Mesenchymal stem cell (in vitro differentiated cells and primary cell): ENCODE data around the gene ARHGEF4.

ENCODE experiments used
- DNase-seq: peaks from one replicate; pipeline ENCODE4 v3.0.0-alpha.2; 2013
- H2AFZ ChIP-seq: one replicate; pipeline ENCODE4 v1.6.1; 2013; ENCODE audit warnings: low read depth, mild to moderate bottlenecking, control low read depth, inconsistent platforms, low read length, moderate library complexity
- H2AK5ac ChIP-seq: 2 replicates; pipeline ENCODE4 v1.6.1; 2013; ENCODE audit warnings: low read length, moderate library complexity, mild to moderate bottlenecking, inconsistent platforms; ENCODE audit not compliant: severe bottlenecking
- H2BK120ac ChIP-seq: one replicate; pipeline ENCODE4 v1.6.1; 2013; ENCODE audit warnings: low read depth, mild to moderate bottlenecking, inconsistent platforms, low read length, moderate library complexity
- H2BK12ac ChIP-seq, 2 experiments: one replicate each; pipeline ENCODE4 v1.6.1; 2013; ENCODE audit warnings: inconsistent platforms in 2 of 2, low read length in 2 of 2, mild to moderate bottlenecking in 2 of 2, moderate library complexity in 2 of 2, control low read depth in 1 of 2
- H2BK15ac ChIP-seq: one replicate; pipeline ENCODE4 v1.6.1; 2013; ENCODE audit warnings: mild to moderate bottlenecking, low read depth, inconsistent platforms; ENCODE audit not compliant: poor library complexity, severe bottlenecking
- H2BK5ac ChIP-seq: 2 replicates; pipeline ENCODE4 v1.6.1; 2013; ENCODE audit warnings: low read depth, mild to moderate bottlenecking, low read length, control low read depth, inconsistent platforms; ENCODE audit not compliant: poor library complexity, severe bottlenecking
- H3K14ac ChIP-seq, 2 experiments: one replicate each; pipeline ENCODE4 v1.6.1; 2013; ENCODE audit warnings: inconsistent platforms in 2 of 2, low read length in 2 of 2, control low read depth in 1 of 2, mild to moderate bottlenecking in 1 of 2, moderate library complexity in 1 of 2
- H3K18ac ChIP-seq, 2 experiments: one replicate each; pipeline ENCODE4 v1.6.1; 2013; ENCODE audit warnings: inconsistent platforms in 2 of 2, low read length in 2 of 2, control low read depth in 1 of 2, low read depth in 1 of 2, mild to moderate bottlenecking in 1 of 2
- H3K23ac ChIP-seq, 2 experiments: one replicate each; pipeline ENCODE4 v1.6.1; 2013; ENCODE audit warnings: inconsistent platforms in 2 of 2, low read length in 2 of 2, mild to moderate bottlenecking in 2 of 2, moderate library complexity in 2 of 2, control low read depth in 1 of 2
- H3K27ac ChIP-seq: 2 replicates; pipeline ENCODE4 v1.5.1; 2013; ENCODE audit warnings: mild to moderate bottlenecking, moderate library complexity, low read length, control low read depth, inconsistent platforms; ENCODE audit not compliant: poor library complexity, severe bottlenecking
- H3K27me3 ChIP-seq, 2 experiments: 2 replicates each; pipeline versions ENCODE4 v1.6.1 to v1.7.0; 2013; ENCODE audit warnings: low read length in 2 of 2, mild to moderate bottlenecking in 2 of 2, moderate library complexity in 2 of 2, control low read depth in 1 of 2, inconsistent platforms in 1 of 2; ENCODE audit not compliant: control insufficient read depth in 1 of 2, insufficient read depth in 1 of 2
- H3K36me3 ChIP-seq, 2 experiments: 2 replicates each; pipeline versions ENCODE4 v1.6.1 to v1.7.0; 2013; ENCODE audit warnings: low read length in 2 of 2, control low read depth in 1 of 2, inconsistent platforms in 1 of 2, low read depth in 1 of 2, mild to moderate bottlenecking in 1 of 2; ENCODE audit not compliant: insufficient read depth in 2 of 2, control insufficient read depth in 1 of 2
- H3K4ac ChIP-seq, 2 experiments: one replicate each; pipeline ENCODE4 v1.6.1; 2013; ENCODE audit warnings: inconsistent platforms in 2 of 2, low read length in 2 of 2, mild to moderate bottlenecking in 2 of 2, moderate library complexity in 2 of 2, control low read depth in 1 of 2, low read depth in 1 of 2
- H3K4me1 ChIP-seq: 2 replicates; pipeline ENCODE4 v1.6.1; 2013; ENCODE audit warnings: low read depth, low read length, control low read depth; ENCODE audit not compliant: control insufficient read depth, insufficient read depth
- H3K4me2 ChIP-seq: 2 replicates; pipeline ENCODE4 v1.6.1; 2013; ENCODE audit warnings: low read length, mild to moderate bottlenecking, inconsistent platforms; ENCODE audit not compliant: poor library complexity, severe bottlenecking
- H3K4me3 ChIP-seq, 2 experiments: 2 replicates each; pipeline versions ENCODE4 v1.5.1 to v1.7.0; 2013; ENCODE audit warnings: low read length in 2 of 2, mild to moderate bottlenecking in 2 of 2, control low read depth in 1 of 2, low read depth in 1 of 2; ENCODE audit not compliant: insufficient read depth in 1 of 2
- H3K79me1 ChIP-seq: replicated peaks from 2 replicates; pipeline ENCODE4 v1.6.1; 2013; ENCODE audit warnings: mild to moderate bottlenecking, control low read depth, low read length, inconsistent platforms; ENCODE audit not compliant: poor library complexity, severe bottlenecking
- H3K9ac ChIP-seq: 2 replicates; pipeline ENCODE4 v1.7.0; 2013; ENCODE audit warnings: mild to moderate bottlenecking, low read length, moderate library complexity
- H3K9me3 ChIP-seq: 2 replicates; pipeline ENCODE4 v1.7.0; 2013; ENCODE audit warnings: mild to moderate bottlenecking, low read length; ENCODE audit not compliant: control insufficient read depth
- H4K8ac ChIP-seq: one replicate; pipeline ENCODE4 v1.6.1; 2013; ENCODE audit warnings: inconsistent platforms, mild to moderate bottlenecking, low read length, moderate library complexity
- H4K91ac ChIP-seq: one replicate; pipeline ENCODE4 v1.6.1; 2013; ENCODE audit warnings: mild to moderate bottlenecking, low read length, inconsistent platforms
- WGBS: methylation state at CpG from one replicate; pipeline ENCODE4 v1.1.7; 2013; ENCODE audit warnings: mixed read lengths; 5-methylcytosine and 5-hydroxymethylcytosine counted together

The ARHGEF4 gene

GRCh38 chr2:130894326-130894942, 57.7 kb downstream of the ARHGEF4 start:
- Histone ChIP-seq H2BK15ac (no peak overlapping the region), H2BK120ac (no peak overlapping the region), H3K27me3 (peaks cover 3 to 23% of the 10 kb centered on the region in 2 experiments), H3K9ac (no peak overlapping the region), H4K8ac (no peak overlapping the region), H2AK5ac (no peak overlapping the region), H4K91ac (no peak overlapping the region), H3K14ac (no peak overlapping the region), H2AFZ (no peak overlapping the region), H3K4me2 (no peak overlapping the region), H3K9me3 (no peaks in the 10 kb centered on the region), H2BK5ac (no peak overlapping the region), H3K27ac (no peak overlapping the region), H3K18ac (no peak overlapping the region), H3K79me1 (no peaks in the 10 kb centered on the region), H3K23ac (no peak overlapping the region), H2BK12ac (no peak overlapping the region), H3K4me3 (no peak overlapping the region), H3K36me3 (no peaks in the 10 kb centered on the region), H3K4ac (no peak overlapping the region), H3K4me1 (no peaks in the 10 kb centered on the region)
- WGBS = 94% methylated on average over 5 of the region's 7 CpGs
- DNase-seq = no peak

- no peak overlapping the region for H3K14ac ChIP-seq
- H3K4me1 ChIP-seq = no peaks in the 10 kb centered on the region
- H3K36me3 ChIP-seq = no peaks in the 10 kb centered on the region
- no peak overlapping the region for H3K18ac ChIP-seq
- peaks cover 3 to 25% of the 10 kb centered on the region in 2 experiments for H3K27me3 ChIP-seq
- no peak overlapping the region for H2BK15ac ChIP-seq
- no peak overlapping the region for H3K4me3 ChIP-seq
- no peak overlapping the region for H3K4me2 ChIP-seq
- no peak overlapping the region for H4K8ac ChIP-seq
- H2BK5ac ChIP-seq = no peak overlapping the region
- no peak overlapping the region for H2BK12ac ChIP-seq
- H3K9ac ChIP-seq = no peak overlapping the region
- no peak overlapping the region for H4K91ac ChIP-seq
- no peaks in the 10 kb centered on the region for H3K79me1 ChIP-seq
- no peak overlapping the region for H3K27ac ChIP-seq
- no peak for DNase-seq
- no peak overlapping the region for H2BK120ac ChIP-seq
- no peak overlapping the region for H2AFZ ChIP-seq
- no peak overlapping the region for H3K23ac ChIP-seq
- 74% methylated on average over 7 of the region's 7 CpGs for WGBS
- no peak overlapping the region for H3K4ac ChIP-seq
- no peak overlapping the region for H2AK5ac ChIP-seq
- no peaks in the 10 kb centered on the region for H3K9me3 ChIP-seq
Measured at GRCh38 chr2:130896813-130897212, 60.1 kb downstream of the ARHGEF4 start.

DNA sequence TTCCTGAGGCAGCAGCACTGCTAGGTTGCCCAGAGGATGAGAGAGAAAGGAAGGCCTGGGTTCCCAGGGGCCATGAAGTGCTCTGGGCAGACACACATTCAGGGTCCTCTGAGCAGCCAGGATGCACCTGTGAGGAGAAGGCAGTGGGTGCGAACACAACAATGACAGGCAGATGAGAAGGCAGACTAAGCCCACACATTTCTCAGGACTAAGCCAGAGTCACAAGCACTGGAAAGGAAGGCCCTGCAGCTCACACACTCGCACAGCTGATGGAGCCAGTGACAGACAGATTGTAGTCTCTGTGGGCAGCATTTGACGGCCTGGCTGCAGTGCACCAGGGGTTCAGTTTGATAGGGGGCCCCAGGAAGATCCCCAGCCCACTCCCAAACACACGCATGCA, 61.8 kb downstream of the ARHGEF4 start:
- Histone ChIP-seq H3K9ac (no peak overlapping the region), H2BK5ac (no peak overlapping the region), H3K4me1 (no peaks in the 10 kb centered on the region), H4K91ac (no peak overlapping the region), H3K27me3 (peaks cover 3 to 19% of the 10 kb centered on the region in 2 experiments), H4K8ac (no peak overlapping the region), H2BK120ac (no peak overlapping the region), H3K4me3 (no peak overlapping the region), H2AK5ac (no peak overlapping the region), H3K4ac (no peak overlapping the region), H3K27ac (no peak overlapping the region), H3K79me1 (no peaks in the 10 kb centered on the region), H2AFZ (no peak overlapping the region), H2BK15ac (no peak overlapping the region), H3K4me2 (no peak overlapping the region), H3K23ac (no peak overlapping the region), H3K9me3 (no peaks in the 10 kb centered on the region), H3K14ac (no peak overlapping the region), H2BK12ac (no peak overlapping the region), H3K36me3 (no peaks in the 10 kb centered on the region), H3K18ac (no peak overlapping the region)
- 67% methylated on average over 4 of the region's 4 CpGs for WGBS
- DNase-seq = no peak

GRCh38 chr2:130899306-130899705, 62.6 kb downstream of the ARHGEF4 start:
- Histone ChIP-seq H2BK15ac (no peak overlapping the region), H3K27ac (no peak overlapping the region), H3K9me3 (no peaks in the 10 kb centered on the region), H3K79me1 (no peaks in the 10 kb centered on the region), H2BK12ac (no peak overlapping the region), H2BK5ac (no peak overlapping the region), H3K4me2 (no peak overlapping the region), H4K91ac (no peak overlapping the region), H3K4me1 (no peaks in the 10 kb centered on the region), H3K14ac (no peak overlapping the region), H3K27me3 (peaks cover 3 to 14% of the 10 kb centered on the region in 2 experiments), H2AK5ac (no peak overlapping the region), H3K9ac (no peak overlapping the region), H2BK120ac (no peak overlapping the region), H3K23ac (no peak overlapping the region), H3K4ac (no peak overlapping the region), H3K36me3 (no peaks in the 10 kb centered on the region), H4K8ac (no peak overlapping the region), H2AFZ (no peak overlapping the region), H3K4me3 (no peak overlapping the region), H3K18ac (no peak overlapping the region)
- 71% methylated on average over 5 of the region's 5 CpGs for WGBS
- no peak for DNase-seq
